ENCODE measurements around the gene ETV6.

ETV6 gene

GRCh38 chr12:11745113-11745512 lies 95.6 kb downstream of the ETV6 start:
- DNase-seq: no peak

GRCh38 chr12:11746024-11746771 lies 96.7 kb downstream of the ETV6 start:
- no peak for DNase-seq

DNA sequence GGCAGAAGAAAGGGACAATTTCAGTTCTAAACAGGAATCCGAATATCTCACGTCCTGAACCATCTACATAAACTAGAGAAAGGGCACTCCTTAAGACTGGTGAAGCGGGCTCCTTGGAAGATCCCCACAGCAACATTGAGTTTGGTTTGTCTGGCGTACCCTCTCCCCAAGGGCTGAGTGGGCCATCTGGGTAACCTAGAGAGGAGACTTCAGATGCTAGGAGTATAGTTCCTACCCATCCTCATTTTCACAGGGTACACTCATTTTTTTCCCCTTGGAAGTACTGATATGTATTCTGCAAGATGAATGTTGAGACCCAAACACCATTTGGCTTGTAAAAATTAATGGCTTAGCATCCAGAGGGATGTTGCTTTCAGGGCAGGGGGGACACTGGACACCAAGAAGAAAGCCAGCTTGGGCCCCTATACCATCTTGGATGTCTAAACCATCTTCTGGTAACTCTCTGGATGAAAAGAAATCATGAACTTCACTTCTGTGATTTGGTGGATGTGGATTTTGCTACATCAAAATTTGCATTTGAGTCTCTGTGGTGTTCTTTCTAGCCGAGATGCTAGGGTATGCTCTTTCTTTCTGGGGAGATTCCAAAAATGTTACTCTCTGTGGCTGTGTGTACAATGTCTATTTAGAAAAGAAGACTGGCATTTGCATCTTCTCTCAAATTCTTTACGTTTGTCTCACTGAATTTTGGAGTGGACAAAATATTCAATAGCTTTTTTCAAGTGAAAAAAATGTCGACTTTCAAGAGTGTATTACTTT lies 97.7 kb downstream of the ETV6 start:
- DNase-seq: no peak

- DNase-seq: no peak
These were observed 98.5 kb downstream of the ETV6 start for GRCh38 chr12:11747969-11748368.

DNA sequence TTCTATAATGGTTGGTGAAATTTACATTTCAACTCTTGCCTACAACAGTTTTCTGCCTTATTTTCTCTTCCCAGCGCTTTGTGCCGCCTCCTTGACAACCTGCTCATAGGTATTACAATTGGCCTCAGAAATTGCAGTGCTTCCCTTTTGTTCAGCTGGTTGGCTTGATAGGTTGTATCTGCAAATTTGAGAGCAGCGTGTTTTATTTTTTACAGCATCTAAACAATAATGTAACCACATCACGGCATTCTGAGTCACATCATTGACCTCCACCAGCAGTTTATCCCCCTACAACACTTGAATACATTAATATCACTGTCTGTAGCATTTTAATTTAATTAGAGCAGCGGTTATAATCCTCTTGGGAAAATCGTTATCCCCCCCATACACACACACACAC lies 99.4 kb downstream of the ETV6 start:
- no peak for DNase-seq

DNA sequence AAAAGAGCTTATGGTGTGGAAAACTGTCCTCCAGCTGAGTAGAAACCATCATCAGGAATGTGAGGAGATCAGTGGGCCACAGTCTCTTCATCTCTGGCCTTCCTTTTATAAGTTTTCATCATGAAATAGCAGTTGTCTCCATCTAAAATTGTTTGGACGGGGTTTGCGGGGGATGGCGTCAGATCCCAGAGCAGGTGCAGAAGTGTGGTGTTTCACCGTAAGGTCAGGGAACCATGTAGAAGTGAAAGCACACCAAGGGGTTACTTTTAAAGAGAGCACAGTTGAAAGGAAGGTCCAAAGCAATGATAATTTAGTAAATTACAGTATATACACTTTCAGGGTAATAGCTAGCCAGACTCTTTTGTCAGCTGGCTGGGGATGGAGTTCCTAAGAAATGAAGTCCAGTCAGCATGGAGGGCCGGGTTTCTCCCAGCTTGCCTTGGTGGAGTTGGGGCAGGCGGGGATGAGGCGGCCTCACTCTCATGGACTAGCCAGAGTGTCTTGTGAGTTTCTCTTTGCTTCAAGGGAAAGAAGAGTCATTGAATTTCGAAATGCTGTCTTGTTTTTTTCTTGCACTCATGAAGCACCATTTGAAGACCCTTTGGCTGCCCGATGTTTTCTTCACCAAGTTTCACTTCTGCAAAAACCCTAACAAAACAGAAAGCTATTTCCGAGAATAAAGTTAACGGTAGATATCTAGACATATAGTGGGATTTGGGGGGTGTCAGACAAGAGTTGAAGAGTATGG lies 100.6 kb downstream of the ETV6 start:
- no peak for DNase-seq

DNA sequence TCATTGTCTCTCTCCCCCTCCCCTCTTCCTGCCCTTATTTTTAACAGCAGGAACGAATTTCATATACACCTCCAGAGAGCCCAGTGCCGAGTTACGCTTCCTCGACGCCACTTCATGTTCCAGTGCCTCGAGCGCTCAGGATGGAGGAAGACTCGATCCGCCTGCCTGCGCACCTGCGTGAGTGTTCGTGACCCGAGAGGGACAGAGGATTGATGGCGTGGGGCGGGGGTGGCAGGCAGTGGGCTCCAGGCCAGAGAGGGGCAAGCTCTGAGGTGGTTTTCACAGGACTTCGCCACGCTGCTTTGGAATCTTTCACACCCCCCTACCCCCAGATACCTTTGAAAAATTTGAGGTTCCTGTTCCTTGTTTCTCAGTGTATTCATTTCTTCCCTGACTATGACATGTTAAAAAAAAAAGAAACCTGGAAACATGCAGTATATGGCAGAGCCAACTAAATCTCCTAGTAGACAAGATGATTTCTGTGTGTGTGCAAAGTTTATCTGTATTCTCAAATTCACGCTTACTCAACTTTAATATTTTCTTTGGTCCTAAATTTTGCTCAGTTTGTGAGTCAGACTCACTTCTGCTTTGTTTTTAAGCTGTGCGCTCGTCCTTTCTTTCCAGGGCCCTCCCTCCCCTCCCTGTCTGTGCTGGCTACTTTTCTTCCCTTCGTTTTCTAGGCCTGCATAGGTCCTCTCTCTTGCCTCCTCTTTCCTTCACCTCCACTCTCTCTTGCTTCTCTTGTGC lies 103.1 kb downstream of the ETV6 start:
- DNase-seq: no peak

DNA sequence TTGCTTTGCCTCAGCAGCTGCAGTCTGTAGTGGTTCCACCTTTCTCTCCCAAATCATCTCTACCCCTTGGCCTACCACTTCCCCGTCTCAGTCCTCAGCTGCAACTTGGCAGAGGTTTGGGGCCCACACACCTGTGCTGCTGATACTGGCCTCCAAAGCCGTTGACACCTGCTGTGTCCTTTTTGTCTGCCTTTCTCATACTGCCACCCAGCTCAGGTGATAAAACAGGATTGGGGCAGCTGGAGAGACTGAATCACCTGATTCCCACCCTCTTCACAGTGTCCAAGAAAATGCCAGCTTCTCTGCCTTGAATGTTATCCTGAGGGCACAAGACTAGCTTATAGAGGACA lies 103.7 kb downstream of the ETV6 start:
- no peak for DNase-seq

DNA sequence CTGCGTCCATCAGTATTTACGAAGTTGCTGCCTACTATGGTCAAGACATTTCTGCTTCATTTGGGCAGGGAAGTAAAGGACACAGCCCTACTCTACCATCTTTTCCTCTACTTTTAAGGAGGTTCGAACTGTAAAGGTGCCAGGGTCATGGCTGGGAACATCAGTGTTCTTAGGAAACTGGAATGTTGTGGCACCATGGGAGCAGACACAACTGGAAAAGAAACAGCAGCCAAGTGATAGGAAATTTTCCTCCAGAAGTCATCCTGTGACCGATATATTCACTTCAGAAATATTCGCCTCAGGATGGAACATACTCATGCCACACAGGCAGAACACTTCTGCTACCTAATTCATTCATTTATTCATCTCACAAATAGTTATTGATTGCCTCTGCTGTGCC lies 104.4 kb downstream of the ETV6 start:
- no peak for DNase-seq

- DNase-seq: no peak
These were observed 104.8 kb downstream of the ETV6 start for GRCh38 chr12:11754256-11754655.

- no peak for DNase-seq
These were observed 105.9 kb downstream of the ETV6 start for GRCh38 chr12:11755302-11755930.

GRCh38 chr12:11756022-11756421 lies 106.5 kb downstream of the ETV6 start:
- DNase-seq: no peak

DNA sequence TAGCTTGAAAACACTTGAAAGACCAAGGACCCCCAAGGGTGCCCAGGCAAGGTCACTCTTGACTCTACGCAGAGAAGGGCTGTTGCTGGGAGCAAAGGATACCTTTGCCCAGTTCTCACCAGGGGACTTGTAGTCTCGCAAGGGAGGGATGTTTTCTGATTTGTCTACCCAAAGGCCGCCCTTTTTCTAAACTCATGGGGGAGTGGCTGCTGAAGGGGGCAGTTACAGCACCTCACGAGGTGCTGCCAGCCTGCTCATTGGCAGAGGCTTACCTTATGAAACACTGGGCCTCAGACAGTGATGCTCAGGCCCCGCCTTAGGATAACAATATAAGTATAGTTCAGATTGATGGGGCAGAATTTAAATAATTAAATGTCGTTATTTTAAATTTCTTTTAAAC lies 107.0 kb downstream of the ETV6 start:
- DNase-seq: no peak

DNA sequence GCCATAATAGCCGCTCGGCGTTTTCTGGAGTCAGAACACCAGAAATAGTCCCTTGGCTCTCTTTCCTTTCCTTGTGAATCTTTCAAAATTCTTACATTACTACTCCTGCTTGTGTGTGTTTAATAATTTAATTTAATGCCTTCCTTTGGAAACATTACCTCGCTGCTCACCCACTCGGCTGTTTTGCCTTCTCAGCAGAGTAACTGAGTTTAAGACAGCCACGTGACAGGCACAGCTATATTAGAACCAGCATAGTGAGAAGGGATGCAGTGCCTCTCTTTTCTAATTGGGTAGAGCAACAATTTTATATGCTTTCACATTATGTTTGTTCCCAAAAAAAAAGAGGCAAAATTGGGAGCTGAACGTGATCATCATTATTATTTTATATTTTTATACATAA lies 107.6 kb downstream of the ETV6 start:
- no peak for DNase-seq

- no peak for DNase-seq
These were observed 108.1 kb downstream of the ETV6 start for GRCh38 chr12:11757531-11757930.

- no peak for DNase-seq
These were observed 108.6 kb downstream of the ETV6 start for GRCh38 chr12:11758087-11758486.

GRCh38 chr12:11758510-11759493 lies 109.3 kb downstream of the ETV6 start:
- DNase-seq: no peak

DNA sequence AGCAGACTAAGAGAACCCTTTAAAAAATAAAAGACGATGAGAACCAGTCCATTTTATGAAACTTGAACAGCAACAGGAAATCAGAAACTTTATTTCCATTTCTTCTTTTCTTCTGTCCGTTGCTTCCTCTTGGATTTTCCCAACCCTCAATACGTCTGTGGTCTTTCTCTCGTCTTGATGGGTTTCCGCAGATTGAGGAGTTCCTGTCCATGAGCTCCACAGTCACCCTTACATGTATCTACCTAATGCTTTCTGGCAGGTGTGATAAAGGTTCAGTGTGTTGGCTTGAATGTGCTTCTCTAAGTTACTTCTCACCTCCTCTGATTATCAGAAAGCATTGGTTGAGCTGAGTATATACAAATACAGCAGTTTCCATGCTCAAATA lies 110.0 kb downstream of the ETV6 start:
- no peak for DNase-seq

GRCh38 chr12:11759899-11760298 lies 110.4 kb downstream of the ETV6 start:
- DNase-seq: no peak

DNA sequence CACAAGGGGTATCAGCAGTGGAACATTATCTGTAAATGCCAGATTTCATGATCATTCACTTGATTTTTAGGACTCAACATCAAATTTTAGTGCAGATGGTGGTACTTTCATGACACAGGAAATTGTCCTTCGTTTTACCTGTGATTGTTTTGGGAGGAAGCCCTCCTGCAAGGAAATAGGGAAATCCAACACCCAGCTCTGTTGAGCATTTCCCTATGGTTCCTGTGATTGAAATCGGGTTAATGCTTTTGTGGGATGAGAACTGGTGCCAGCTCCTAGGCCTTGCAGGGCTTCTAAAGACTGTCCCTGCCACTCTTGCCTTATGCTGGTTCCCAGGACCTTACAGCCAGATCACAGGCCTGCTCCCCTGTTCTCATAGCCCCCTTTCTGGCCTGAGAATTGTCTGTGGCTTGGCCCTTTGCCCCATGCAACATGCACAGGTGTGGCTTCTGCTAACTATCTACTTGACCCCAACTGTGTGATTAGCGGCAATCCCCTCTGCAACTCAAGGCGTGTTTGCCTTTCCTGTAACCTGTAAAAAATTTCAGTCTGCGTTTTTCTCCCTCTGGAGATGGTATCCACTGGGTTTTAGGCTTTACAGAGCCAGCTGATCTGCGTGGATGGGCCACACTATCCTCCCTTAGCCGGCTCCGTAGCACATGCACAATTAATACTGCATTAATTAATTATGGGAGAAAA lies 112.5 kb downstream of the ETV6 start:
- no peak for DNase-seq

Data from NCI-H1048 (cell line).